Activated CD4-positive, alpha-beta T cell treated with anti-CD3 and anti-CD28 coated beads for 1 hour (primary cell): ENCODE data around the gene PTCRA.
"Not testable (repeated sequence)": the region's sequence is repeated elsewhere in the genome, so short reads cannot be mapped to it uniquely, and the experiment has no call there.

Source experiments
- DNase-seq: peaks from one replicate; pipeline ENCODE4 v3.0.0-alpha.2; 2020

PTCRA gene

GRCh38 chr6:42907336-42907735 lies 8.5 kb upstream of the PTCRA start:
- no peak for DNase-seq

DNA sequence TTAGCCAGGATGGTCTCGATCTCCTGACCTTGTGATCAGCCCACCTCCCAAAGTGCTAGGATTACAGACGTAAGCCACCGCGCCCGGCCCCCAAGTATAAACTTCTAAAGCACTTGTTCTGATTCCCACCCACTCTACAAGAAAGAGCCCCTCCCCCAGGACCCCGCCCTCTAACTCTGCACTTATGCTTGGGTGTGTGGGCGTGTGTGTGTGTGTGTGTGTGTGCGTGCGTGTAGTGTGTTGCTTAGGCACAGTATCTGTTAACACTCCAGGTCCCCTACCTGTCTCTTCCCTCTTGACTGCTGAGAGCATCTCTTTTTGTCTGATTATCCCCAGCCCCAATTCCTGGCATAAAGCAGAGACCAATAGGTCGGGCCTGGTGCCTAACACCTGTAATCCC lies 6.0 kb upstream of the PTCRA start:
- DNase-seq: no peak

DNA sequence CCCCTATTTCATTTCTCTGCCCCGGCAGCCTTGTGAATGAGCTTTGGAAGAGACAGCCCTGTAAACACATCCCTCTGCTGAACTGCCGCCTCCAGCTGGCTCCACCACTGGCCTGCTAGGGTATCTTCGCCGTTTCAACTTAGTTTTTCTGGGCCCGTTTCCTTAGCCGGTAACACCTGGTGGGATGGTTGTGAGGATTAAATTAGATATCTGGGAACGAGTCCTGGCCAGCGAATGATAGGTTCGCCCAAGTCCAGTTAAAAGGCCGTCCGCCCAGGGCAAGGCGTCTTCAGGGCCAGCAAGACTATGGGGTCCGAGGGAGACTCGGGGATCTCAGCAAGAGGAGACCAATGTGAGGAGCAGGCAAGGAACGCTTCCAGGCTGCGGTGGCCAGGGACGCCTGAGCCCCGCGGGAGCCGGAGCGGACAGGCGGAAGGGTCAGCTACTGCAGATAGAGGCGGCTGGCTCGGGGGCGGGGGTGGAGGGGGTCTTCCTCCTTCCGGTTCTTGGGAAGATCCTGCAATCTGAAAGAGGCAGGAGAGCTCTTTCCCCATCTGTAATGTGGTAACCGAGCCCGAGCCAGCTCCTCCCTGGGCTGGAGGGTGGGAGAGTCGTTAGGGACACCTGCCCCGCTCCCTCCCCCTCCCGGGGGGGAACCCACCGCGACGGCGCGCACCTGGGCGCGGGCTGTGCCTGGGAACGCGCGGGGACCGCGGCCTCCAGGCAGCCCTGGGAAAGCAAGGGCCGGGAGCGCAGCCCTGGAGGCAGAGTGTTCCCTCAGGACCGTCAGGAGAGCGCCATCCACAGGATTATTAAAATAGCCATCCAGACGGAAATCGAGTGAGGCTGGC lies 4.5 kb upstream of the PTCRA start:
- no peak for DNase-seq

DNA sequence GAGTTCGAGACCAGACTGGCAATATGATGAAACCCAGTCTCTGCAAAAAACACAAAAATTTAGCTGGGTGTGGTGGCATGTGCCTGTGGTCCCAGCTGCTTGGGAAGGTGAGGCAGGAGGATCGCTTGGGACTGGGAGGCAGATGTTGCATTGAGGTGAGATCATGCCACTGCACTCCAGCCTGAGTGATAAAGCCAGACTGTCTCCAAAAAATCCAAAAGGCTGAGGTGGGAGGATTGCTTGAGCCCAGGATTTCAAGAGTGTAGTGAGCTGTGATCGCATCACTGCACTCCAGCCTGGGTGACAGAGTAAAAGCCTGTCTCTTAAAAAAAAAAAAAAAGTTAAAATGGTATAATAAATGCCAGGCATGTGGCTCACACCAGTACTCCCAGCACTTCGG lies 1.3 kb upstream of the PTCRA start:
- no peak for DNase-seq

DNA sequence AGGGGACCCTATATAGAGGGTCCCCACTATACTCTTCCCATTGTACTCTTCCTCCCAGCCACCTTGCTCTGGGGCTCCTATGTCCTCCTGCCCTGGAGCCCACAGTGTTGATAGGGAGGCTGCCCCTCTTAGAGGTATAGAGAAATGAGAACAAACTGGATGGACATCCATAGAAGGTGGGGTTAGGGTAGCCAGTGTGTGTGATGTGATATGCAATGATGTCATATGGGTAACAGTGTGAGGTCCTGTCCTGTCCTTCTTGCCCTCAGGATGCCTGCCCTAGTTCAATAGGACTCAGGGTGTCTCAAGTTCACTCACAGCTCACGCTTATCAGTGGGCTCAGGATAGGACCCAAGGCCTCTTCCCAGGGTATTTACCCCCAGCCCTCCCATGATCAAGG lies 435 bp downstream of the PTCRA start:
- DNase-seq: no peak

- no peak for DNase-seq
These were observed 5.9 kb downstream of the PTCRA start for GRCh38 chr6:42921801-42922200.

DNA sequence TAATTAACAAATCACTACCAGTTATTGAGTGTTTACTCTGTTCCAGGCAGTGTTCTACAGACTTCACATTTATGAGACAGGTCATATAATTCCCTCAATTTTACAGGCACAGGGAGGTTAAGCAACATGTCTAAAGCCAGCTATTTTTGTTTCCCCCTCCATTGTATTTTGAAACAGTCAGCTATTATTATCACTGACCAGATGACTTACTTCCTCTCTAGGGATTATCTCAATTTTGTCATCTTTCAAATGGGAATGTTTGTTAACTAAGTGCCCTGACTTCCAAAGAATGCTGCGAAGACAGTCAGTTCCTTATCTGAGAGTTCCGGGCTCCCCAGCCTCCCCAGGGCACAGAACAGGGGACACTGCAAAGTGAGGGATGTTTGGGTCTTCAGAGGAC lies 7.8 kb downstream of the PTCRA start:
- no peak for DNase-seq

DNA sequence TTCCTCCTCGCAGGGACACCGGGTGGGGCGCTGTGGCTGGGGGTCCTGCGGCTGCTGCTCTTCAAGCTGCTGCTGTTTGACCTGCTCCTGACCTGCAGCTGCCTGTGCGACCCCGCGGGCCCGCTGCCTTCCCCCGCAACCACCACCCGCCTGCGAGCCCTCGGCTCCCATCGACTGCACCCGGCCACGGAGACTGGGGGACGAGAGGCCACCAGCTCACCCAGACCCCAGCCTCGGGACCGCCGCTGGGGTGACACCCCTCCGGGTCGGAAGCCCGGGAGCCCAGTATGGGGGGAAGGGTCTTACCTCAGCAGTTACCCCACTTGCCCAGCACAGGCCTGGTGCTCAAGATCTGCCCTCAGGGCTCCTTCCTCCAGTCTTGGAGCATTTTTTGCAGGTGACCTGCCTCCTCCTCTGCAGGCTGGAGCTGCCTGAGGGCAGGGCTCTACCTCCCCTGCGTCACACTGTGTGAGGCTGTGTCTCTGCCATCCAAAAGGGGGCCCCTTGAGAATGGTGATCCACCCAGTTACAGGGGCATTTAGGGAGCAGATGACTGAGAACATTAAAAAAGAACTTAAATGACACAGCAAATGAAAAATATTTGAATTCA lies 9.5 kb downstream of the PTCRA start:
- no peak for DNase-seq

GRCh38 chr6:42928986-42929820 lies 13.3 kb downstream of the PTCRA start, which contains the start of gene CNPY3:
Gene CNPY3, plus strand, starts transcription at chr6:42929480. Its CDS starts 91 bp downstream, at chr6:42929571.
- peak; percentile 88 for DNase-seq

DNA sequence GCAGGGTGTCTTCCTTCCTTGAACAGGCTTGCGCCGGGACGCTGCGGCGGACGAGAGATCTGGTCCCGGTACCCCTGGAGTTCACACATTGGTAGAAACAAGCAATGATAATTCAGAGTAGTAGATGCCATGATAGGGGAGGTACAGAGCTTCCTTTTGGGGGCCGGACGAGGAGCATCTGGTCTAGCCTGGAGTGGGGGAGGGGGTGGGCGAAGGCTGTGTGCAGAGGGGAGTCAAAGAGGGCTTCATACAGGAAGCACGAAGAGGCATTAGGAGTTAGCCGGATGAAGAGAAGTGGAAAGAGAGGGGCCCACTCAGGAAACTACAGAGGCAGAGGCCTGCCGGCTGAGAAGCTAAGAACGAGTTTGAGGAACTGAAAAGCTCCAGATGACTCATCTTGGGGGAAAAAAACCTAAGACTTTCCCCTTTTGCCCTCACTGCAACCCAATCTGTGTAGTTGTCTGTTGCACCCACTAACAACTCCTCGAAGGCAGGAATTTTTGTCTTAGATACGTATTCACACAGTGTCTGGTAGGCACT lies 14.0 kb downstream of the PTCRA start:
- peak; percentile 41 for DNase-seq

DNA sequence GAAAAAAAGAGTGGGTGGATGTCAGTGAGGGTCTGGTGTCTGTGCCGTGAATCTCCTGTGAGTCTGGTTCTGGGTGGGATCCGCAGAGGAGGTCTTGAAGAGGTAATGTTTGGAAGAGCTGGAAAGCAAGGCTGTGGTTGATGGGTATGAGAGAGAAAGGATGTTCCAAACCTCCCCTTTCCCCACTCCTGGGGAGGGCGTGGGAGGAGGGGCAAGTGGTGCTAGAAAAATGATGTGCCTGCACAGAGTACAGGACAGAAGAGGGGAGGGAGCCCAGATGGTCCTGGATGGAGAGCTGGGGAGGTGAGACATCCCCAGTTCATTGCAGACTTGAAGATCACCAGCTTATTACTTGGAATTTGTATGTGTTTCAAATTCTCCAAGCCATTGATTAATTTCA lies 16.6 kb downstream of the PTCRA start:
- DNase-seq: no peak

DNA sequence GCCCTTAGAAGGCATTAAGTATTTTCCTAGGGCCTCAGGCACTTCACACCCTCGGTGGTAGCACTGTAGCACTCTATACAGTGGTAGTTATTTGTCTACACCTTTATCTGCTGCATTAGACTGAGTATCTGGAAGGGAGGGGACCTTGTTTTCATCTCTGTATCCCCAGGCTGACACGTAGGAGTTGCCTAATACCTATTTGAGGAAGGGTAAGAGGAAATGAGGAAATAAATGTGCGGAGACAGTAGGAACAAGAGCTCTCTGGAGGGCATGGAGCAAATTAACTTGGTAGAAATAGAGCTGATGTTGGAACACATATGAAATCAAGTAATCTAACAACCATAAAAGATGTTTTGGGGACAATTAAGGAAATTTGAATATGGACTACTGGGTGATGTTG lies 17.4 kb downstream of the PTCRA start:
- DNase-seq: no peak

GRCh38 chr6:42935322-42935721 lies 19.5 kb downstream of the PTCRA start:
- DNase-seq: no peak

GRCh38 chr6:42936398-42936797 lies 20.5 kb downstream of the PTCRA start:
- DNase-seq: no peak

DNA sequence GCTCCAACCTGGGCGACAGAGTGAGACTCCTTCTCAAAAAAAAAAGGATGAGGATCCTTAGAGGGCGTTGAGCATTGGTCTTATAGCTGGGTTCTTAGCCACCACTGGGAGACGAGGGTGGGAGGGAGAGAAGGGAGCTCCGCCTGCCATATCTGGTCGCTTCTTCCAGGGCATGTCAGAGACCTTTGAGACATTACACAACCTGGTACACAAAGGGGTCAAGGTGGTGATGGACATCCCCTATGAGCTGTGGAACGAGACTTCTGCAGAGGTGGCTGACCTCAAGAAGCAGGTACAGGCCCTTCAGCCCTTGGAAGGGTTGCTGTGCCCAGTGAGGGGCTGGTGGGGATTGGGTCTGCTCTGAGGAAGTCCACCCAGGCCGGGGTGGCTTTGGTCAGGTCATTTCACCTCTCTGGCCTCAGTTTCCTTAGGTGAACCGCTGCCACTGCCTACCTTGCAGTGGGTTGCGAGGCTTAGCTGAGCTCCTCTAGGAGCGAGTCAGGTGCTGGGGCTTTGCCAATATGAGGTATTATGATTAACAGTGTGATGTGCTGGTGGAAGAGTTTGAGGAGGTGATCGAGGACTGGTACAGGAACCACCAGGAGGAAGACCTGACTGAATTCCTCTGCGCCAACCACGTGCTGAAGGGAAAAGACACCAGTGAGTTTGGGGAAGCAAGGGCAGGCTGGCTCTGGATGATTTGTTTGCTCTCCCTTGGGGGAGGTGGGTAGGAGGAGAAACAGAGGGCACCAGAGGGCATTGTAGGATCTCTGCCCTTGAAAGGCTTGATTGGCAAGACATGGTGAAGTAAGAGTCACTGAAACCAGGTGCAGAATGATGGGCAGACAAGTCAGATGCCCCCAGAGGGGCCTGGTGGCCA lies 21.9 kb downstream of the PTCRA start:
- no peak for DNase-seq

- no peak for DNase-seq
These were observed 22.6 kb downstream of the PTCRA start for GRCh38 chr6:42938428-42938796.

GRCh38 chr6:42938987-42939809 lies 23.3 kb downstream of the PTCRA start:
- DNase-seq: no peak

DNA sequence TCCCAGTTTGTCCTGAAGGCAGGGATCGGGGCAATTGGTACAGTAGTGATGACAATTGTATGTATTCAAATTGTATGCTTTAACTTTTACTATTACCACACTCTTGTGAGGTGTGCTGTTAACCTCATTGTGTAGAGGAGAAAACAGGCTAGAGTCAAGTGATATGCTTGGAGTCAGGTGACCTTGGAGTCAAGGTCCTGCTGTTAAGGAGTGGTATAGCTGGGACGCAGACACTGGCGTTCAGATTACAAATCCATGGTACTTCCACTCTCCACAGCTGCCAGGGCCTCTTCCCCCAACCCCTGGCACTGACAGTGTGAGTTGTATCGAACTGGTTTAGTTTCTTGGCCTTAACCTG lies 23.9 kb downstream of the PTCRA start:
- no peak for DNase-seq

GRCh38 chr6:42940493-42941045 lies 24.7 kb downstream of the PTCRA start:
- DNase-seq: no peak

- not testable (repeated sequence) for DNase-seq
These were observed 25.5 kb downstream of the PTCRA start for GRCh38 chr6:42941356-42941755.

DNA sequence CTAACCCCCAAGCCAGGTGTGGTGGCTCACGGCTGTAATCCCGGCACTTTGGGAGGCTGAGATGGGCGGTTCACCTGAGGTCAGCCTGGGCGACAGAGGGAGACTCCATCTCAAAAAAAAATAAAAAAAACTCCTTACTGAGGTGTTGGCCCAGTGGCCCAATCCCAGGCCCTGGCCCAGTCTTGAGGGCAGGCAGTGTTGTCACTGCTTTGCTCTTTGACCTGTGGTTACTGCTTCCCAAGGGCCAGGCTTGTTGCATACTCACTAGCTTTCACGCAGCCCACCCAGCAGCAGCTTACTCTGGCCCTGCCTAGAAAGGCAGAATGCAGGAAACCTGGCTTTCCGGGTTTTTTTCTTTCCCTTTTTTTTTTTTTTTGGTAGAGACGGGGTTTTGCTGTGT lies 26.6 kb downstream of the PTCRA start:
- DNase-seq: no peak
